SK-N-SH (cell line): ENCODE measurements around the gene TMEM62.

ENCODE experiments used
- CHD2 ChIP-seq: fragments of 150-350 bp; IDR thresholded peaks from 2 replicates; pipeline ENCODE4 v1.6.1; 2018; ENCODE audit warnings: low read length; ENCODE audit not compliant: partially characterized antibody
- PBX3 ChIP-seq: IDR thresholded peaks from 2 replicates; pipeline ENCODE4; 2012
- SIN3A ChIP-seq: IDR thresholded peaks from 2 replicates; pipeline ENCODE4 v1.6.1; 2012; ENCODE audit warnings: low read depth, mild to moderate bottlenecking, low read length, moderate library complexity, borderline replicate concordance
- SMC3 ChIP-seq: IDR thresholded peaks from 2 replicates; pipeline ENCODE4 v1.6.1; 2012; ENCODE audit warnings: low read depth, low read length, improper control_type of control experiment
- TCF12 ChIP-seq: IDR thresholded peaks from 2 replicates; pipeline ENCODE4 v1.4.0; 2012
- YY1 ChIP-seq: IDR thresholded peaks from 2 replicates; pipeline ENCODE4 v1.4.0; 2012; ENCODE audit warnings: low read depth, mild to moderate bottlenecking

DNA sequence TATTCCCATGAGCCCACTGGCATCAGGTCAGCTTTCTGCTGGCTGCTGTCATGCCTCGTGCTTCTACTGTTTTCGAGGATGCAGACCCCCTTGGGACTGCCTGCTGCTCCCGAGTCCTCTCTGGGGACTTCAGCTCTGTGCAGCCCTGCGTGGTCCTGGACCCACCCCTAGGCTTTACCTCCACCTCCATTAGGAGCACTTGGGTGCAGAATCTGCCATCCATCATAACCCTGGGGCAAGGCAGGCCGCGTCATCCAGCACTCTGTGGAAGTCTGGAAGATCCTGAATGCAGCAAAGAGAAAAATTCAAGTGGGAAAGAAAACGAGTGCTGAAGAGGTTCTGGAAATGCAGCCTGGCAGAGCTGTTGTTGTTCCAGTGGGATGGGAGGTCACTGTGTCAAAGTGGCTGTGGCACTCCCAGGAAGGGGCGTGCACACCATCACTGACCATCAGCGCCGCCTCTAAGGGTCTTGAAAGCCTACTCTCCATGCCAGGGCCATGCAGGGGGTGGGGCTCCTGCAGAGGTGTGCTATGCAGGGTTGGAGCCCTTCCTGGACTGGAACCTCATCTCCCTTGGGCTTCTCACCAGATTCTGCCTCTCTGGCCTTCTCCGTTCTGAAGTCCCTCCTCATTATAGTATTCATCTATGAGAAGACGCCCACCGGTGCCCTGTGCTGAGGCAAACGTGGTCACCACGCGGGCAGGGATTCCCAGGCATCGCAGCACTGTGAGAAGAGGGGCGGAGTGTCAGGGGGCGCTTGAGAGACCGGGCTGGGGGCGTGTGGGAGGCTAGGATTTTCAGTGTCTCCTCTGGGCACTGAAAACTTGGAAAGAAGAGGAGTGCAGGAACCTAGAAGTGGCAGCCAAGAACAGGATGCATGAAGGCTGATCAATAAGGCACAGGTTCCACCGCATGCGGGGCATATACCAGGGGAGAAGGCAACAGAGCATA, 74.9 kb downstream of the TMEM62 start:
- no peak for TF ChIP-seq SIN3A
- no peak for TF ChIP-seq SMC3
- TF ChIP-seq TCF12, result no peak
- no peak for TF ChIP-seq YY1
- TF ChIP-seq CHD2, result no peak
- no peak for TF ChIP-seq PBX3
